Measurements from ENCODE around the gene SORCS1.

The SORCS1 gene

DNA sequence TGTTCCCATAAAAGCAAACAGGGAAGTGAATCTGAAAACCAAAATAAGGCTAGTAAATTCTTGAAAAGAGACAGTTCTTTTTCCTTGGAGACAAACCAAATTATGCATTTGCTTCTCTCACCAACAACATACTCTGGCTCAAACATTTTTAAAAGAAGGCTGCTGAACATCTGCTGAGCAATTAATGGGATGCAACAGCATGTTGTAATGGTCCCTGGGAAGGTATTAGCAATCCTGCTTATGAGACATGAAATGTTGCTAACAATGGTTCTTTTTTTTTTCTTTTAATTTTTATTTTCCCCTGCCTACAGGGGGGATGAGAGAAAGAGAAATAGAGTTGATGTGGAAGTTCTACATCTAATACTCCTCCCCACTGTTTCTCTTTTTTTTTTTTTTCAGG lies 572.1 kb downstream of the SORCS1 start:
- Histone ChIP-seq H3F3A (ENCODE audit: insufficient read depth, low read length) (no peaks in the 10 kb centered on the region), H3K9ac (ENCODE audit: low read length) (no peak overlapping the region), H3K36me3 (replicated peaks; ENCODE audit: insufficient read depth, low read length) (no peaks in the 10 kb centered on the region), H2AFZ (ENCODE audit: low read length) (no peak overlapping the region), H3K27me3 (replicated peaks; ENCODE audit: insufficient read depth, low read length) (no peaks in the 10 kb centered on the region), H3K4me3 (ENCODE audit: low read length) (no peak overlapping the region), H4K20me1 (ENCODE audit: insufficient read depth, low read length) (no peaks in the 10 kb centered on the region), H3K9me3 (replicated peaks; ENCODE audit: insufficient read depth, low read length) (no peaks in the 10 kb centered on the region), H3K9me2 (replicated peaks; ENCODE audit: insufficient read depth, low read length) (no peaks in the 10 kb centered on the region), H3K4me2 (ENCODE audit: low read depth, low read length) (no peak overlapping the region), H3K79me2 (ENCODE audit: low read length) (no peaks in the 10 kb centered on the region), H3K27ac (ENCODE audit: low read length) (no peak overlapping the region), H3K4me1 (ENCODE audit: low read length) (no peaks in the 10 kb centered on the region)
- no peak for TF ChIP-seq EZH2phosphoT487 (IDR thresholded peaks at IDR 0.05; ENCODE audit: low read length)
- no peak for TF ChIP-seq EZH2 (optimal IDR thresholded peaks at IDR 0.05; ENCODE audit: low read depth, low read length)
- TF ChIP-seq, protein P1, sequence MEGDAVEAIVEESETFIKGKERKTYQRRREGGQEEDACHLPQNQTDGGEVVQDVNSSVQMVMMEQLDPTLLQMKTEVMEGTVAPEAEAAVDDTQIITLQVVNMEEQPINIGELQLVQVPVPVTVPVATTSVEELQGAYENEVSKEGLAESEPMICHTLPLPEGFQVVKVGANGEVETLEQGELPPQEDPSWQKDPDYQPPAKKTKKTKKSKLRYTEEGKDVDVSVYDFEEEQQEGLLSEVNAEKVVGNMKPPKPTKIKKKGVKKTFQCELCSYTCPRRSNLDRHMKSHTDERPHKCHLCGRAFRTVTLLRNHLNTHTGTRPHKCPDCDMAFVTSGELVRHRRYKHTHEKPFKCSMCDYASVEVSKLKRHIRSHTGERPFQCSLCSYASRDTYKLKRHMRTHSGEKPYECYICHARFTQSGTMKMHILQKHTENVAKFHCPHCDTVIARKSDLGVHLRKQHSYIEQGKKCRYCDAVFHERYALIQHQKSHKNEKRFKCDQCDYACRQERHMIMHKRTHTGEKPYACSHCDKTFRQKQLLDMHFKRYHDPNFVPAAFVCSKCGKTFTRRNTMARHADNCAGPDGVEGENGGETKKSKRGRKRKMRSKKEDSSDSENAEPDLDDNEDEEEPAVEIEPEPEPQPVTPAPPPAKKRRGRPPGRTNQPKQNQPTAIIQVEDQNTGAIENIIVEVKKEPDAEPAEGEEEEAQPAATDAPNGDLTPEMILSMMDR (IDR thresholded peaks at IDR 0.05; ENCODE audit: low read length): no peak
- DNase-seq: no peak

- no peaks in the 10 kb centered on the region for H3K79me2 ChIP-seq (ENCODE audit: low read length)
- H4K20me1 ChIP-seq (ENCODE audit: insufficient read depth, low read length): no peaks in the 10 kb centered on the region
- no peak overlapping the region for H3K9ac ChIP-seq (ENCODE audit: low read length)
- no peak for DNase-seq
- H3K4me3 ChIP-seq (ENCODE audit: low read length): no peak overlapping the region
- no peaks in the 10 kb centered on the region for H3K27me3 ChIP-seq (replicated peaks; ENCODE audit: insufficient read depth, low read length)
- H3F3A ChIP-seq (ENCODE audit: insufficient read depth, low read length): no peaks in the 10 kb centered on the region
- H3K27ac ChIP-seq (ENCODE audit: low read length): no peak overlapping the region
- no peak overlapping the region for H3K4me2 ChIP-seq (ENCODE audit: low read depth, low read length)
- TF ChIP-seq EZH2 (optimal IDR thresholded peaks at IDR 0.05; ENCODE audit: low read depth, low read length) (no peak), EZH2phosphoT487 (IDR thresholded peaks at IDR 0.05; ENCODE audit: low read length) (no peak)
- TF ChIP-seq, protein P1 (IDR thresholded peaks at IDR 0.05; ENCODE audit: low read length): no peak
- H3K36me3 ChIP-seq (replicated peaks; ENCODE audit: insufficient read depth, low read length): no peaks in the 10 kb centered on the region
- no peak overlapping the region for H2AFZ ChIP-seq (ENCODE audit: low read length)
- H3K4me1 ChIP-seq (ENCODE audit: low read length): no peaks in the 10 kb centered on the region
- H3K9me3 ChIP-seq (replicated peaks; ENCODE audit: insufficient read depth, low read length): no peaks in the 10 kb centered on the region
- no peaks in the 10 kb centered on the region for H3K9me2 ChIP-seq (replicated peaks; ENCODE audit: insufficient read depth, low read length)
Observed at GRCh38 chr10:106582291-106582690, 582.2 kb downstream of the SORCS1 start.

DNA sequence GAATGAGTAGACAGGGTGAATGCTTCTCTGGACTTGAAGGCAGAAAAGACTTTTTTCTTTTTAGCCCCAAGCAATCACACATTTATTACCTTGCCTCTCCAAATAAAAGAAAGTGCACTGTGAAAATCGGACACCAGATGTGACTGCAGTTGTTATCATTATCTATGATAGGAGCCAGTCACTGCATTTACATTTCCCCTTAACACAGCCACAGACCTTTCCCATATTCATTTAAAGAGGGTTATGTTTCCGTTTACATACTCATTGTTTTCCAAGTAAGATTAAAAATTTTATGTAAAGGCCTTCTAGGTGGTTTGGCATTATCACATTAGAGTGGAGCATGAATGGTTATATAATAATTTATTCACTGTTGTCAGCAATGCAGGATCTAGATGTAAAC lies 586.8 kb downstream of the SORCS1 start:
- no peaks in the 10 kb centered on the region for H3K36me3 ChIP-seq (replicated peaks; ENCODE audit: insufficient read depth, low read length)
- no peaks in the 10 kb centered on the region for H3F3A ChIP-seq (ENCODE audit: insufficient read depth, low read length)
- H2AFZ ChIP-seq (ENCODE audit: low read length): no peak overlapping the region
- no peaks in the 10 kb centered on the region for H3K27me3 ChIP-seq (replicated peaks; ENCODE audit: insufficient read depth, low read length)
- no peak for DNase-seq
- no peak overlapping the region for H3K9ac ChIP-seq (ENCODE audit: low read length)
- no peaks in the 10 kb centered on the region for H4K20me1 ChIP-seq (ENCODE audit: insufficient read depth, low read length)
- no peaks in the 10 kb centered on the region for H3K9me3 ChIP-seq (replicated peaks; ENCODE audit: insufficient read depth, low read length)
- no peak overlapping the region for H3K4me3 ChIP-seq (ENCODE audit: low read length)
- 0 out of 2 replicates have a peak, but pooled peaks cover 4% of the 10 kb centered on the region for H3K4me1 ChIP-seq (ENCODE audit: low read length)
- TF ChIP-seq EZH2phosphoT487 (IDR thresholded peaks at IDR 0.05; ENCODE audit: low read length) (no peak), EZH2 (optimal IDR thresholded peaks at IDR 0.05; ENCODE audit: low read depth, low read length) (no peak)
- TF ChIP-seq, protein P1 (IDR thresholded peaks at IDR 0.05; ENCODE audit: low read length): no peak
- H3K79me2 ChIP-seq (ENCODE audit: low read length): no peaks in the 10 kb centered on the region
- no peaks in the 10 kb centered on the region for H3K9me2 ChIP-seq (replicated peaks; ENCODE audit: insufficient read depth, low read length)
- H3K27ac ChIP-seq (ENCODE audit: low read length): no peak overlapping the region
- no peak overlapping the region for H3K4me2 ChIP-seq (ENCODE audit: low read depth, low read length)
